ENCODE data around the gene CYB5B.

- no peak for TF ChIP-seq NR2F2 (IDR thresholded peaks at IDR 0.05)
- TF ChIP-seq, protein P1, sequence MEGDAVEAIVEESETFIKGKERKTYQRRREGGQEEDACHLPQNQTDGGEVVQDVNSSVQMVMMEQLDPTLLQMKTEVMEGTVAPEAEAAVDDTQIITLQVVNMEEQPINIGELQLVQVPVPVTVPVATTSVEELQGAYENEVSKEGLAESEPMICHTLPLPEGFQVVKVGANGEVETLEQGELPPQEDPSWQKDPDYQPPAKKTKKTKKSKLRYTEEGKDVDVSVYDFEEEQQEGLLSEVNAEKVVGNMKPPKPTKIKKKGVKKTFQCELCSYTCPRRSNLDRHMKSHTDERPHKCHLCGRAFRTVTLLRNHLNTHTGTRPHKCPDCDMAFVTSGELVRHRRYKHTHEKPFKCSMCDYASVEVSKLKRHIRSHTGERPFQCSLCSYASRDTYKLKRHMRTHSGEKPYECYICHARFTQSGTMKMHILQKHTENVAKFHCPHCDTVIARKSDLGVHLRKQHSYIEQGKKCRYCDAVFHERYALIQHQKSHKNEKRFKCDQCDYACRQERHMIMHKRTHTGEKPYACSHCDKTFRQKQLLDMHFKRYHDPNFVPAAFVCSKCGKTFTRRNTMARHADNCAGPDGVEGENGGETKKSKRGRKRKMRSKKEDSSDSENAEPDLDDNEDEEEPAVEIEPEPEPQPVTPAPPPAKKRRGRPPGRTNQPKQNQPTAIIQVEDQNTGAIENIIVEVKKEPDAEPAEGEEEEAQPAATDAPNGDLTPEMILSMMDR (IDR thresholded peaks at IDR 0.05; ENCODE audit: low read depth, low read length, missing input control), result no peak
- no peak for TF ChIP-seq TAF1 (conservative IDR thresholded peaks at IDR 0.05)
- TF ChIP-seq SP1 (IDR thresholded peaks at IDR 0.05), result no peak
- TF ChIP-seq ZBTB33 (IDR thresholded peaks at IDR 0.05), result no peak
- TF ChIP-seq MAX (IDR thresholded peaks at IDR 0.05), result no peak
- TF ChIP-seq RXRA (IDR thresholded peaks at IDR 0.05), result no peak
- no peak for TF ChIP-seq YY1 (IDR thresholded peaks at IDR 0.05)
- TF ChIP-seq ATF3 (IDR thresholded peaks at IDR 0.05), result no peak
- TF ChIP-seq FOXA2 (IDR thresholded peaks at IDR 0.05), result no peak
Observed at GRCh38 chr16:69412287-69412686, 12.1 kb upstream of the CYB5B start.

Measured in liver (tissue), 3 donors.